Gastrocnemius medialis (tissue), 4 donors: ENCODE measurements around the gene CCNA2. TPM values are rescaled to one million over a fixed set of nuclear protein-coding genes. Genes with fewer than 3 reads are reported as not detected.

Experiments
- ATAC-seq, 2 donors: fragments of 150-250 bp; one replicate each; pipeline ENCODE4 v1.9.1; 2016
- DNase-seq, 2 donors: peaks; one replicate each; pipeline ENCODE4 v3.0.0-alpha.2; 2019
- H3K27ac ChIP-seq, 4 donors: fragments of 200-600 bp; sonication (generic); 1 replicate in 1 of 4; 2 replicates in 3 of 4; pipeline ENCODE4 v1.5.1; 2016 to 2018; ENCODE audit warnings: mild to moderate bottlenecking in 2 of 4, moderate library complexity in 1 of 4
- H3K27me3 ChIP-seq, 3 donors: fragments of 200-600 bp; sonication (generic) in 2 of 3; 1 replicate in 1 of 3; 2 replicates in 2 of 3; pipeline versions ENCODE4 v1.5.1 to v1.6.0; 2016 to 2019; ENCODE audit warnings: mild to moderate bottlenecking in 1 of 3, moderate library complexity in 1 of 3
- H3K36me3 ChIP-seq, 2 donors: fragments of 200-600 bp; sonication (generic) in 1 of 2; one replicate each; pipeline ENCODE4 v1.5.1; 2017 to 2018
- H3K4me1 ChIP-seq, 2 donors: fragments of 200-600 bp; sonication (generic) in 1 of 2; one replicate each; pipeline ENCODE4 v1.5.1; 2016 to 2017; ENCODE audit warnings: mild to moderate bottlenecking in 2 of 2
- H3K4me3 ChIP-seq, 4 donors: fragments of 200-600 bp; sonication (generic) in 3 of 4; 1 replicate in 1 of 4; 2 replicates in 3 of 4; pipeline ENCODE4 v1.5.1; 2016 to 2019; ENCODE audit warnings: mild to moderate bottlenecking in 2 of 4
- H3K9me3 ChIP-seq, 3 donors: fragments of 200-600 bp; sonication (generic) in 2 of 3; 1 replicate in 1 of 3; 2 replicates in 2 of 3; pipeline ENCODE4 v1.5.1; 2016 to 2019
- POLR2A ChIP-seq, 2 donors: fragments of 450-650 bp; IDR thresholded peaks; one replicate each; pipeline ENCODE4 v1.6.1; 2017; ENCODE audit warnings: antibody characterized with exemption in 2 of 2, mild to moderate bottlenecking in 2 of 2, moderate library complexity in 2 of 2
- in situ Hi-C, 4 donors: fragments of 200-750 bp; cut with MboI; loops; one replicate each; pipeline versions ENCODE4 v1.15.0 to v1.8.0; 2017; ENCODE audit warnings: low sequenced_read_pairs in 4 of 4
- intact Hi-C: fragments of 100-400 bp; cut with DNase I; formaldehyde crosslinking; loops from one replicate; pipeline ENCODE4 v1.15.1; 2023; ENCODE audit warnings: low total_unique reads
- total RNA-seq, 4 donors: library from RNA; depleted of rRNA; stranded (reverse); fragments of >200 nt; gene quantifications; one replicate each; pipeline versions ENCODE4 v1.1.0 to v1.2.3, GENCODE V29; 2016
- TF ChIP-seq, protein P1 (sequence below), 5 experiments: fragments of 450-650 bp in 3 of 5; fragments of 200-600 bp in 2 of 5; sonication (generic) in 2 of 5; IDR thresholded peaks in 4 of 5; conservative IDR thresholded peaks in 1 of 5; 1 replicate in 4 of 5; 2 replicates in 1 of 5; pipeline ENCODE4 v1.5.1; 2016 to 2019; ENCODE audit warnings: antibody characterized with exemption in 5 of 5, mild to moderate bottlenecking in 3 of 5, moderate library complexity in 3 of 5

The CCNA2 gene
- total RNA-seq, 4 donors from 2014 or later = 0.20 to 0.60 (median 0.36) TPM; not detected in 1

- TF ChIP-seq, protein P1, sequence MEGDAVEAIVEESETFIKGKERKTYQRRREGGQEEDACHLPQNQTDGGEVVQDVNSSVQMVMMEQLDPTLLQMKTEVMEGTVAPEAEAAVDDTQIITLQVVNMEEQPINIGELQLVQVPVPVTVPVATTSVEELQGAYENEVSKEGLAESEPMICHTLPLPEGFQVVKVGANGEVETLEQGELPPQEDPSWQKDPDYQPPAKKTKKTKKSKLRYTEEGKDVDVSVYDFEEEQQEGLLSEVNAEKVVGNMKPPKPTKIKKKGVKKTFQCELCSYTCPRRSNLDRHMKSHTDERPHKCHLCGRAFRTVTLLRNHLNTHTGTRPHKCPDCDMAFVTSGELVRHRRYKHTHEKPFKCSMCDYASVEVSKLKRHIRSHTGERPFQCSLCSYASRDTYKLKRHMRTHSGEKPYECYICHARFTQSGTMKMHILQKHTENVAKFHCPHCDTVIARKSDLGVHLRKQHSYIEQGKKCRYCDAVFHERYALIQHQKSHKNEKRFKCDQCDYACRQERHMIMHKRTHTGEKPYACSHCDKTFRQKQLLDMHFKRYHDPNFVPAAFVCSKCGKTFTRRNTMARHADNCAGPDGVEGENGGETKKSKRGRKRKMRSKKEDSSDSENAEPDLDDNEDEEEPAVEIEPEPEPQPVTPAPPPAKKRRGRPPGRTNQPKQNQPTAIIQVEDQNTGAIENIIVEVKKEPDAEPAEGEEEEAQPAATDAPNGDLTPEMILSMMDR (IDR thresholded peaks at IDR 0.05 in 4 of 5, conservative IDR thresholded peaks at IDR 0.05 in 1 of 5) = no peak
- no peak for TF ChIP-seq POLR2A (IDR thresholded peaks at IDR 0.05)
- peak overlapping the region; percentile 82 to 95 (median 89) for H3K4me3 ChIP-seq
- no peaks in the 10 kb centered on the region for H3K9me3 ChIP-seq
- ATAC-seq (no peak), DNase-seq (no peak)
- in situ Hi-C loops = loop anchor here in 1 of 4 donors (25.0 kb wide), 1 partner anchor 361 kb away; the partner anchor contains the start of gene BLTP1
- H3K36me3 ChIP-seq = peaks cover 0 to 36% of the 10 kb centered on the region in 2 donors
- peak overlapping the region; percentile 84 to 95 (median 88) for H3K27ac ChIP-seq
- intact Hi-C loops = loop anchor here (1.0 to 2.0 kb wide), 3 partner anchors 23 to 105 kb away; partner anchors contain the start of genes ANXA5 and BBS7
- peaks cover 17 to 20% of the 10 kb centered on the region in 2 donors for H3K4me1 ChIP-seq
- H3K27me3 ChIP-seq = no peaks in the 10 kb centered on the region
These were observed 22.0 kb downstream of the CCNA2 start for GRCh38 chr4:121801715-121802075.

GRCh38 chr4:121800961-121801714 lies 22.5 kb downstream of the CCNA2 start, which contains the start of gene EXOSC9:
Gene EXOSC9, plus strand, starts transcription at chr4:121801323. Its CDS starts 102 bp downstream, at chr4:121801425.
- in situ Hi-C loops = loop anchor here in 1 of 4 donors (25.0 kb wide), 1 partner anchor 361 kb away; the partner anchor contains the start of gene BLTP1
- Histone ChIP-seq H3K27ac (peak within 1 kb of the TSS; percentile 84 to 95 (median 88)), H3K27me3 (no peaks in the 10 kb centered on the region), H3K36me3 (peaks cover 0 to 32% of the 10 kb centered on the region in 2 donors), H3K4me1 (peaks cover 17 to 20% of the 10 kb centered on the region in 2 donors), H3K9me3 (no peaks in the 10 kb centered on the region), H3K4me3 (peak within 1 kb of the TSS; percentile 82 to 95 (median 89))
- DNase-seq (peak; percentile 83 to 89), ATAC-seq (peak; percentile 98)
- intact Hi-C loops = loop anchor here (1.0 to 2.0 kb wide), 3 partner anchors 23 to 104 kb away; partner anchors contain the start of genes ANXA5 and BBS7
- peak; percentile 44 to 52 for TF ChIP-seq POLR2A (IDR thresholded peaks at IDR 0.05)
- TF ChIP-seq, protein P1 (IDR thresholded peaks at IDR 0.05 in 4 of 5, conservative IDR thresholded peaks at IDR 0.05 in 1 of 5) = no peak

GRCh38 chr4:121800638-121800960 lies 23.1 kb downstream of the CCNA2 start:
- Histone ChIP-seq H3K27ac (peak overlapping the region; percentile 84 to 95 (median 88)), H3K36me3 (peaks cover 0 to 27% of the 10 kb centered on the region in 2 donors), H3K27me3 (no peaks in the 10 kb centered on the region), H3K4me3 (peak overlapping the region; percentile 82 to 95 (median 89)), H3K4me1 (peaks cover 17 to 20% of the 10 kb centered on the region in 2 donors), H3K9me3 (no peaks in the 10 kb centered on the region)
- intact Hi-C loops = loop anchor here (2.0 kb wide), 2 partner anchors 70 to 104 kb away; partner anchors contain the start of genes ANXA5 and BBS7
- ATAC-seq (peak; percentile 45 to 46), DNase-seq (no peak)
- no peak for TF ChIP-seq POLR2A (IDR thresholded peaks at IDR 0.05)
- TF ChIP-seq, protein P1 (IDR thresholded peaks at IDR 0.05 in 4 of 5, conservative IDR thresholded peaks at IDR 0.05 in 1 of 5) = no peak
- in situ Hi-C loops = loop anchor here in 1 of 4 donors (25.0 kb wide), 1 partner anchor 362 kb away; the partner anchor contains the start of gene BLTP1

GRCh38 chr4:121799867-121800501 lies 23.7 kb downstream of the CCNA2 start:
- intact Hi-C loops = loop anchor here (2.0 kb wide), 2 partner anchors 71 to 103 kb away; partner anchors contain the start of genes ANXA5 and BBS7
- Histone ChIP-seq H3K4me1 (peaks cover 17 to 20% of the 10 kb centered on the region in 2 donors), H3K9me3 (no peaks in the 10 kb centered on the region), H3K27ac (peak overlapping the region in 3 of 4 donors; percentile 84 to 95 (median 89)), H3K4me3 (peak overlapping the region in 2 of 4 donors; percentile 82 to 95), H3K36me3 (peaks cover 0 to 23% of the 10 kb centered on the region in 2 donors), H3K27me3 (no peaks in the 10 kb centered on the region)
- TF ChIP-seq, protein P1 (IDR thresholded peaks at IDR 0.05 in 4 of 5, conservative IDR thresholded peaks at IDR 0.05 in 1 of 5) = no peak
- no peak for TF ChIP-seq POLR2A (IDR thresholded peaks at IDR 0.05)
- no peak for DNase-seq
- in situ Hi-C loops = loop anchor here in 1 of 4 donors (25.0 kb wide), 1 partner anchor 362 kb away; the partner anchor contains the start of gene BLTP1
- no peak for ATAC-seq
